Stimulated activated effector memory CD8-positive, alpha-beta T cell treated with anti-CD3 and anti-CD28 coated beads, Interleukin-12 subunit alpha, Interleukin-12 subunit beta, amount 100 ng/mL, for 72 hours (primary cell): Measurements from ENCODE around the gene ALX4.

ENCODE experiments used
- ATAC-seq: fragments of 150-1000 bp; cut with Tn5 transposase; 2 replicates; pipeline ENCODE4 v1.10.0; 2021
- DNase-seq, 2 donors: peaks; one replicate each; pipeline ENCODE4 v3.0.0; 2021 to 2022; ENCODE audit warnings: low spot score in 2 of 2
- H3K27ac Mint-ChIP-seq: one replicate; pipeline ENCODE4 v1.8.0; 2022; ENCODE audit warnings: mild to moderate bottlenecking, mixed read lengths
- H3K36me3 Mint-ChIP-seq: one replicate; pipeline ENCODE4 v1.8.0; 2022; ENCODE audit warnings: mild to moderate bottlenecking, mixed read lengths
- H3K4me1 Mint-ChIP-seq: one replicate; pipeline ENCODE4 v1.8.0; 2022; ENCODE audit warnings: mixed read lengths
- H3K4me3 Mint-ChIP-seq: one replicate; pipeline ENCODE4 v1.8.0; 2022; ENCODE audit warnings: mild to moderate bottlenecking, mixed read lengths
- H3K9me3 Mint-ChIP-seq: one replicate; pipeline ENCODE4 v1.8.0; 2022; ENCODE audit warnings: mixed read lengths

Gene ALX4

DNA sequence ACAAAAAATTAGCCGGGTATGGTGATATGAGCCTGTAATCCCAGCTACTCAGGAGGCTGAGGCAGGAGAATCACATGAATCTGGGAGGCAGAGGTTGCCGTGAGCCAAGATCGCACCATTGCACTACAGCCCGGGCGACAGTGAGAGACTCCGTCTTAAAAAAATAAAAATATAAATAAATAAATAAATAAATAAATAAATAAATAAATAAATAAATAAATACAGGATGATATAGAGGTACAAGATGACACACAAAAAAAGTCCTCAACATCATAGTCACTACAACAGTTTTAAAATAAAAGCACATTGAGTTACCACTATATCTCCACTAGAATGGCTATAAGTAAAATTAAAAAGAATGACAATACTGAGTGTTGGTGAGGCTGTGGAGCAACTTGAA lies 97.8 kb downstream of the ALX4 start:
- peaks cover 6% of the 10 kb centered on the region for H3K4me1 Mint-ChIP-seq
- no peak overlapping the region for H3K4me3 Mint-ChIP-seq
- no peak for DNase-seq
- H3K27ac Mint-ChIP-seq = no peak overlapping the region
- peaks cover 10% of the 10 kb centered on the region for H3K36me3 Mint-ChIP-seq
- peaks cover 8% of the 10 kb centered on the region for H3K9me3 Mint-ChIP-seq
- no peak for ATAC-seq
